Suprapubic skin (tissue), 4 donors: ENCODE data around the gene PSAT1.

Experiments
- EP300 ChIP-seq: sonication (generic); formaldehyde crosslinking; IDR thresholded peaks from one replicate; pipeline ENCODE4 v1.6.1; 2017; ENCODE audit warnings: antibody characterized with exemption
- POLR2A ChIP-seq, 2 donors: fragments of 450-650 bp; IDR thresholded peaks; one replicate each; pipeline ENCODE4 v1.6.1; 2017; ENCODE audit warnings: antibody characterized with exemption in 2 of 2, mild to moderate bottlenecking in 2 of 2, moderate library complexity in 2 of 2
- POLR2AphosphoS5 ChIP-seq, 3 donors: sonication (generic); formaldehyde crosslinking; IDR thresholded peaks; one replicate each; pipeline ENCODE4 v1.6.1; 2017; ENCODE audit warnings: antibody characterized with exemption in 3 of 3
- TF ChIP-seq, protein P1 (sequence below), 2 donors: fragments of 200-600 bp in 1 of 2; fragments of 450-650 bp in 1 of 2; sonication (generic) in 1 of 2; IDR thresholded peaks; one replicate each; pipeline ENCODE4 v1.5.1; 2016 to 2019; ENCODE audit warnings: antibody characterized with exemption in 2 of 2, mild to moderate bottlenecking in 1 of 2, moderate library complexity in 1 of 2

DNA sequence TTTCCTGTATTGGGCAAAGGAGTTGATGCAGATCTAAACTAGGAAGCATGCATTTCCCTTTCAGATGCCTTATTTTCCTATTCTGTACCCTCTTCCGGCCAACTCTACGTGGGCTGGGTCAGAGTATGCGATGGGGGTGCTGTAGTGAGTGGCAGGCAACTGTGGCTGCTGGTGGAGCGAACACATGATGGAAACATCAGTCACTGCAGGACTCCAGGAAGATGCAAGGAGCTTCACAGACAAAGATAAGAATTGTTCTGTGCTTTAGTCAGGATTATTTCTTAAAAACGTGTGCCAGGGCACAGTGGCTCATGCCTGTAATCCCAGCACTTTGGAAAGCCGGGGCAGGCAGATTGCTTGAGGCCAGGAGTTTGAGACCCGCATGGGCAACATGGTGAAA, 75.1 kb downstream of the PSAT1 start:
- TF ChIP-seq, protein P1, sequence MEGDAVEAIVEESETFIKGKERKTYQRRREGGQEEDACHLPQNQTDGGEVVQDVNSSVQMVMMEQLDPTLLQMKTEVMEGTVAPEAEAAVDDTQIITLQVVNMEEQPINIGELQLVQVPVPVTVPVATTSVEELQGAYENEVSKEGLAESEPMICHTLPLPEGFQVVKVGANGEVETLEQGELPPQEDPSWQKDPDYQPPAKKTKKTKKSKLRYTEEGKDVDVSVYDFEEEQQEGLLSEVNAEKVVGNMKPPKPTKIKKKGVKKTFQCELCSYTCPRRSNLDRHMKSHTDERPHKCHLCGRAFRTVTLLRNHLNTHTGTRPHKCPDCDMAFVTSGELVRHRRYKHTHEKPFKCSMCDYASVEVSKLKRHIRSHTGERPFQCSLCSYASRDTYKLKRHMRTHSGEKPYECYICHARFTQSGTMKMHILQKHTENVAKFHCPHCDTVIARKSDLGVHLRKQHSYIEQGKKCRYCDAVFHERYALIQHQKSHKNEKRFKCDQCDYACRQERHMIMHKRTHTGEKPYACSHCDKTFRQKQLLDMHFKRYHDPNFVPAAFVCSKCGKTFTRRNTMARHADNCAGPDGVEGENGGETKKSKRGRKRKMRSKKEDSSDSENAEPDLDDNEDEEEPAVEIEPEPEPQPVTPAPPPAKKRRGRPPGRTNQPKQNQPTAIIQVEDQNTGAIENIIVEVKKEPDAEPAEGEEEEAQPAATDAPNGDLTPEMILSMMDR (IDR thresholded peaks at IDR 0.05) = no peak
- TF ChIP-seq POLR2AphosphoS5 (IDR thresholded peaks at IDR 0.05) (no peak), POLR2A (IDR thresholded peaks at IDR 0.05) (no peak), EP300 (no peak)
